Gastrocnemius medialis (tissue), 4 donors: ENCODE data around the gene PARD3.

ENCODE experiments used
- POLR2A ChIP-seq, 2 donors: fragments of 450-650 bp; IDR thresholded peaks; one replicate each; pipeline ENCODE4 v1.6.1; 2017; ENCODE audit warnings: antibody characterized with exemption in 2 of 2, mild to moderate bottlenecking in 2 of 2, moderate library complexity in 2 of 2
- TF ChIP-seq, protein P1 (sequence below), 5 experiments: fragments of 450-650 bp in 3 of 5; fragments of 200-600 bp in 2 of 5; sonication (generic) in 2 of 5; IDR thresholded peaks in 4 of 5; conservative IDR thresholded peaks in 1 of 5; 1 replicate in 4 of 5; 2 replicates in 1 of 5; pipeline ENCODE4 v1.5.1; 2016 to 2019; ENCODE audit warnings: antibody characterized with exemption in 5 of 5, mild to moderate bottlenecking in 3 of 5, moderate library complexity in 3 of 5

DNA sequence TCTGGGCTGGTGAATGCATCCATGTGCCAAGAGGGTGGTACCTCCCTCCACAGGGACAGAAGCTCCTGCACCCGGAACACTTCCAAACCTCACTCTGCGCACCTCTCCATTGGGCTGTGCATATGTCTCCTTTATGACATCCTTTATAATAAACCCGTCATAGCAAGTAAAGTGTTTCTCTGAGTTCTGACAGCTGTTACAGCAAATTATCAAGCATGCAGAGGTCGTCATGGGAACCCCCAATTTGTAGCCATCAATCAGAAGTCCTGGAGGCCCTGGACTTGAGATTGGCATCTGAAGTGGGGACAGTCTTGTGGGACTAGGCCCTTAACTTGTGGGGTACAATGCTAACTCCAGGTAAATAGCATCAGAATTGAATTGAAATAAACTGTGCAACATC, 29.4 kb upstream of the PARD3 start:
- TF ChIP-seq POLR2A (IDR thresholded peaks at IDR 0.05), result no peak
- TF ChIP-seq, protein P1, sequence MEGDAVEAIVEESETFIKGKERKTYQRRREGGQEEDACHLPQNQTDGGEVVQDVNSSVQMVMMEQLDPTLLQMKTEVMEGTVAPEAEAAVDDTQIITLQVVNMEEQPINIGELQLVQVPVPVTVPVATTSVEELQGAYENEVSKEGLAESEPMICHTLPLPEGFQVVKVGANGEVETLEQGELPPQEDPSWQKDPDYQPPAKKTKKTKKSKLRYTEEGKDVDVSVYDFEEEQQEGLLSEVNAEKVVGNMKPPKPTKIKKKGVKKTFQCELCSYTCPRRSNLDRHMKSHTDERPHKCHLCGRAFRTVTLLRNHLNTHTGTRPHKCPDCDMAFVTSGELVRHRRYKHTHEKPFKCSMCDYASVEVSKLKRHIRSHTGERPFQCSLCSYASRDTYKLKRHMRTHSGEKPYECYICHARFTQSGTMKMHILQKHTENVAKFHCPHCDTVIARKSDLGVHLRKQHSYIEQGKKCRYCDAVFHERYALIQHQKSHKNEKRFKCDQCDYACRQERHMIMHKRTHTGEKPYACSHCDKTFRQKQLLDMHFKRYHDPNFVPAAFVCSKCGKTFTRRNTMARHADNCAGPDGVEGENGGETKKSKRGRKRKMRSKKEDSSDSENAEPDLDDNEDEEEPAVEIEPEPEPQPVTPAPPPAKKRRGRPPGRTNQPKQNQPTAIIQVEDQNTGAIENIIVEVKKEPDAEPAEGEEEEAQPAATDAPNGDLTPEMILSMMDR (IDR thresholded peaks at IDR 0.05 in 4 of 5, conservative IDR thresholded peaks at IDR 0.05 in 1 of 5), result no peak
